CD14-positive monocyte (primary cell): ENCODE data around the gene SLC6A1. TPM values are rescaled to one million over a fixed set of nuclear protein-coding genes. Genes with fewer than 3 reads are reported as not detected.

Experiments
- DNase-seq, 3 donors: peaks; one replicate each; pipeline ENCODE4 v3.0.0-alpha.2; 2011 to 2022
- H2AFZ ChIP-seq: 2 replicates; pipeline ENCODE4 v1.6.0; 2012; ENCODE audit warnings: mild to moderate bottlenecking, low read depth, low read length, inconsistent platforms; ENCODE audit not compliant: insufficient read depth, poor library complexity, severe bottlenecking
- H3K27ac ChIP-seq, 2 donors: 1 replicate in 1 of 2; 2 replicates in 1 of 2; pipeline ENCODE4 v1.5.1; 2012 to 2013; ENCODE audit warnings: low read length in 2 of 2, control low read depth in 1 of 2, inconsistent platforms in 1 of 2, low read depth in 1 of 2, mild to moderate bottlenecking in 1 of 2
- H3K27me3 ChIP-seq, 2 donors: one replicate each; pipeline versions ENCODE4 v1.6.0 to v1.6.1; 2011 to 2013; ENCODE audit warnings: low read length in 2 of 2; ENCODE audit not compliant: control insufficient read depth in 2 of 2, insufficient read depth in 2 of 2
- H3K36me3 ChIP-seq, 2 donors: replicated peaks in 1 of 2; 1 replicate in 1 of 2; 2 replicates in 1 of 2; pipeline versions ENCODE4 v1.5.1 to v1.6.1; 2012 to 2013; ENCODE audit warnings: low read length in 2 of 2, control low read depth in 1 of 2, inconsistent platforms in 1 of 2, mild to moderate bottlenecking in 1 of 2; ENCODE audit not compliant: insufficient read depth in 2 of 2, control insufficient read depth in 1 of 2
- H3K4me1 ChIP-seq, 2 donors: 1 replicate in 1 of 2; 2 replicates in 1 of 2; pipeline versions ENCODE4 v1.5.1 to v1.6.1; 2012 to 2013; ENCODE audit warnings: low read length in 2 of 2, control low read depth in 1 of 2, inconsistent platforms in 1 of 2, mild to moderate bottlenecking in 1 of 2, moderate library complexity in 1 of 2; ENCODE audit not compliant: insufficient read depth in 2 of 2, control insufficient read depth in 1 of 2
- H3K4me2 ChIP-seq: replicated peaks from 2 replicates; pipeline ENCODE3; 2012; ENCODE audit warnings: low read length, moderate library complexity, mild to moderate bottlenecking; ENCODE audit not compliant: poor library complexity, severe bottlenecking; ENCODE audit errors: extremely low read depth
- H3K4me3 ChIP-seq, 3 experiments: fragments of 200-600 bp in 1 of 3; sonication (generic) in 1 of 3; replicated peaks in 1 of 3; 1 replicate in 2 of 3; 2 replicates in 1 of 3; pipeline ENCODE4 v1.5.1; 2011 to 2013; ENCODE audit warnings: low read length in 3 of 3, mild to moderate bottlenecking in 3 of 3, control low read depth in 2 of 3, low read depth in 2 of 3, inconsistent platforms in 1 of 3, moderate library complexity in 1 of 3
- H3K79me2 ChIP-seq: 2 replicates; pipeline ENCODE4 v1.6.0; 2012; ENCODE audit warnings: mild to moderate bottlenecking, control low read depth, inconsistent platforms, low read length, moderate library complexity; ENCODE audit not compliant: insufficient read depth
- H3K9ac ChIP-seq: 2 replicates; pipeline ENCODE4 v1.6.0; 2017; ENCODE audit warnings: low read length, mild to moderate bottlenecking; ENCODE audit not compliant: insufficient read depth, poor library complexity, severe bottlenecking
- H3K9me3 ChIP-seq, 2 donors: replicated peaks in 1 of 2; 1 replicate in 1 of 2; 2 replicates in 1 of 2; pipeline versions ENCODE4 v1.5.1 to v1.6.1; 2012 to 2013; ENCODE audit warnings: low read length in 2 of 2, control low read depth in 1 of 2; ENCODE audit not compliant: control insufficient read depth in 1 of 2, insufficient read depth in 1 of 2
- H4K20me1 ChIP-seq: 2 replicates; pipeline ENCODE4 v1.6.0; 2012; ENCODE audit warnings: mild to moderate bottlenecking, low read length, control low read depth, moderate library complexity; ENCODE audit not compliant: insufficient read depth
- H3K27ac Mint-ChIP-seq, 7 donors: one replicate each; pipeline ENCODE4 v1.8.0; 2020; ENCODE audit warnings: mild to moderate bottlenecking in 7 of 7, mixed read lengths in 7 of 7, moderate library complexity in 6 of 7, inconsistent platforms in 2 of 7
- H3K27me3 Mint-ChIP-seq, 3 donors: one replicate each; pipeline ENCODE4 v1.8.0; 2021 to 2022; ENCODE audit warnings: low read depth in 3 of 3, mild to moderate bottlenecking in 3 of 3, mixed read lengths in 3 of 3, moderate library complexity in 3 of 3, inconsistent platforms in 1 of 3
- H3K36me3 Mint-ChIP-seq, 2 donors: one replicate each; pipeline ENCODE4 v1.8.0; 2020; ENCODE audit warnings: mixed read lengths in 2 of 2, inconsistent platforms in 1 of 2, mild to moderate bottlenecking in 1 of 2
- H3K4me1 Mint-ChIP-seq: one replicate; pipeline ENCODE4 v1.8.0; 2020; ENCODE audit warnings: mild to moderate bottlenecking, mixed read lengths
- H3K4me3 Mint-ChIP-seq, 2 donors: one replicate each; pipeline ENCODE4 v1.8.0; 2020; ENCODE audit warnings: mild to moderate bottlenecking in 2 of 2, mixed read lengths in 2 of 2, moderate library complexity in 1 of 2
- H3K9me3 Mint-ChIP-seq, 7 donors: one replicate each; pipeline ENCODE4 v1.8.0; 2020 to 2022; ENCODE audit warnings: mixed read lengths in 7 of 7, mild to moderate bottlenecking in 6 of 7, moderate library complexity in 6 of 7, inconsistent platforms in 2 of 7
- WGBS: methylation state at CpG from one replicate; pipeline ENCODE4 v1.1.5; 2013; ENCODE audit warnings: missing lambda C conversion rate; ENCODE audit not compliant: insufficient coverage; 5-methylcytosine and 5-hydroxymethylcytosine counted together
- intact Hi-C, 2 donors: fragments of 100-400 bp; cut with micrococcal nuclease; formaldehyde crosslinking; loops; one replicate each; pipeline versions ENCODE4 v1.15.0 to v1.15.1; 2023
- polyA plus RNA-seq, 3 donors: library from polyadenylated mRNA; depleted of rRNA in 1 of 3; unstranded in 2 of 3; stranded (reverse) in 1 of 3; fragments of 300-500 nt in 2 of 3; fragments of >200 nt in 1 of 3; fragmentation: Illumina TruSeq in 2 of 3; gene quantifications; 1 replicate in 2 of 3; 2 replicates in 1 of 3; pipeline ENCODE4 v1.2.3, GENCODE V29; 2012 to 2021
- TF ChIP-seq, protein P1 (sequence below): fragments of 200-600 bp; IDR thresholded peaks from one replicate; pipeline ENCODE4 v1.8.0; 2022; ENCODE audit warnings: antibody characterized with exemption, mild to moderate bottlenecking

The SLC6A1 gene
- polyA plus RNA-seq, 3 donors, result not detected

DNA sequence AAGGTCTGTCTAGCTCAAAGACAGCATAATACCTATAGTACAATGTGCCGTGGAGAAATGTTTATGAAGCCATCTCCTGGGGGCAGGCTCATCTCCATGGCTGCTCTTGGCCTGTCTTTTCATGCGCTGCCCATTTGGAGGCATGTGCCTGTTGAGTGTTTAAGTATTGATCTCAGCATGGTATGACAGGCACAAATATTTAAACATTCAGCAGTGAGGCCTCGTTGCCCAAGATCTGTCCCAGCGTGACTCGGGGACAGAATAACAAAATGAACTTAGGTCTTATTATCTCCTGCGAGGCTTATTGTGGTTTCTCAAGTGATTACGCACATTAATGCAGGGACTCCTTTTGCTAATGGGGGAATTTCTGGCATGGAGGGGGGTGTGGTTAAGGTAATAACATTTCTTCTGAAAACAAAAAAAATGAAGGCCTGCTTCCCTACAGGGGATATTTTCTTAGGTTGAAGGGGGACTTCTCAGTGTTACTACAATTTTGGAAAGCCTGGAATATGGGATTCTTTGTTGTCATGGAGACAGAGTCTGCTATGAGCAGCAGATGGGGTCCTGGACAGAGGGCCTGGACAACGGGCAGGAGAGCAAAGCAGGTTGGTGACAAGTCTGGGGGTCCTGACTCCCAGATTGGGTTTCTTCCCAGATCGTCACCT, 4.4 kb upstream of the SLC6A1 start:
- no peak overlapping the region for H3K4me3 ChIP-seq
- no peak overlapping the region for H3K9ac ChIP-seq
- no peaks in the 10 kb centered on the region for H3K36me3 ChIP-seq
- no peak for DNase-seq
- no peak overlapping the region for H3K4me2 ChIP-seq
- no peaks in the 10 kb centered on the region for H4K20me1 ChIP-seq
- Mint-ChIP-seq H3K9me3 (peaks cover 0 to 9% (median 2%) of the 10 kb centered on the region in 7 donors), H3K27me3 (peaks cover 34 to 46% (median 42%) of the 10 kb centered on the region in 3 donors), H3K4me3 (no peak overlapping the region), H3K27ac (no peak overlapping the region), H3K36me3 (peaks cover 0 to 4% of the 10 kb centered on the region in 2 donors), H3K4me1 (peaks cover 3% of the 10 kb centered on the region)
- peaks cover 0 to 10% of the 10 kb centered on the region in 2 donors for H3K9me3 ChIP-seq
- no peaks in the 10 kb centered on the region for H3K4me1 ChIP-seq
- H2AFZ ChIP-seq, result no peak overlapping the region
- peaks cover 25 to 29% of the 10 kb centered on the region in 2 donors for H3K27me3 ChIP-seq
- WGBS, result 96% methylated on average over 6 of the region's 9 CpGs
- no peak overlapping the region for H3K27ac ChIP-seq
- TF ChIP-seq, protein P1, sequence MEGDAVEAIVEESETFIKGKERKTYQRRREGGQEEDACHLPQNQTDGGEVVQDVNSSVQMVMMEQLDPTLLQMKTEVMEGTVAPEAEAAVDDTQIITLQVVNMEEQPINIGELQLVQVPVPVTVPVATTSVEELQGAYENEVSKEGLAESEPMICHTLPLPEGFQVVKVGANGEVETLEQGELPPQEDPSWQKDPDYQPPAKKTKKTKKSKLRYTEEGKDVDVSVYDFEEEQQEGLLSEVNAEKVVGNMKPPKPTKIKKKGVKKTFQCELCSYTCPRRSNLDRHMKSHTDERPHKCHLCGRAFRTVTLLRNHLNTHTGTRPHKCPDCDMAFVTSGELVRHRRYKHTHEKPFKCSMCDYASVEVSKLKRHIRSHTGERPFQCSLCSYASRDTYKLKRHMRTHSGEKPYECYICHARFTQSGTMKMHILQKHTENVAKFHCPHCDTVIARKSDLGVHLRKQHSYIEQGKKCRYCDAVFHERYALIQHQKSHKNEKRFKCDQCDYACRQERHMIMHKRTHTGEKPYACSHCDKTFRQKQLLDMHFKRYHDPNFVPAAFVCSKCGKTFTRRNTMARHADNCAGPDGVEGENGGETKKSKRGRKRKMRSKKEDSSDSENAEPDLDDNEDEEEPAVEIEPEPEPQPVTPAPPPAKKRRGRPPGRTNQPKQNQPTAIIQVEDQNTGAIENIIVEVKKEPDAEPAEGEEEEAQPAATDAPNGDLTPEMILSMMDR, result no peak
- H3K79me2 ChIP-seq, result no peaks in the 10 kb centered on the region
- intact Hi-C loops, result no loop called here

DNA sequence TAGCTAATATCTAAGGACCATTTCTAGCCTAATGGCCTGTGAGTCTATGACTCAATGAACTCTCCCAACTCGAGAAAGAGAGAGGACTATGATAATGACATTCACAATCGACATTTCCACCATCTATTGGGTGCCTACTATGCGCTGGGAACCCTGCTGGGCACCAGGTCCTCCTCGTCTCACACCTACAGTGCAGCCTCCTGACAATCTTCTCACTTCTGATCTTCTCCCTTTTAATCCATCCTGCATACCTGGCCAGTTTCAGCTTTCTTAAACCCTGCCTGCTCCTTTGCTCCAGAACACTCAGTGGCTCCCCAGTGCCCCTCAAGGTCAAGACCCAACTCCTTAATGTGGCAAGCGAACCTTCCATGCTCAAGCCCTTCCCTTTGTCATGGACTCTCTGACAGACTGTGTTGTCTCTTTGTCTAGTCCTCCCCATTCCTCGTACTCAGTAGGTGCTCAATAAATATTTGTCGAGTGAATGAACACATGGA, 3.5 kb upstream of the SLC6A1 start:
- H3K4me3 ChIP-seq, result no peak overlapping the region
- DNase-seq, result no peak
- H3K9ac ChIP-seq, result no peak overlapping the region
- H3K4me1 ChIP-seq, result no peaks in the 10 kb centered on the region
- no peak overlapping the region for H2AFZ ChIP-seq
- H3K79me2 ChIP-seq, result no peaks in the 10 kb centered on the region
- no peak overlapping the region for H3K4me3 Mint-ChIP-seq
- peaks cover 3% of the 10 kb centered on the region for H3K4me1 Mint-ChIP-seq
- H4K20me1 ChIP-seq, result no peaks in the 10 kb centered on the region
- TF ChIP-seq, protein P1, result no peak
- no peak overlapping the region for H3K27ac Mint-ChIP-seq
- 100% methylated on average over 1 of the region's 7 CpGs for WGBS
- H3K9me3 ChIP-seq, result peaks cover 0 to 10% of the 10 kb centered on the region in 2 donors
- H3K27me3 ChIP-seq, result peaks cover 27 to 38% of the 10 kb centered on the region in 2 donors
- intact Hi-C loops, result no loop called here
- H3K36me3 ChIP-seq, result no peaks in the 10 kb centered on the region
- peaks cover 39 to 53% (median 48%) of the 10 kb centered on the region in 3 donors for H3K27me3 Mint-ChIP-seq
- H3K36me3 Mint-ChIP-seq, result peaks cover 0 to 4% of the 10 kb centered on the region in 2 donors
- H3K9me3 Mint-ChIP-seq, result peaks cover 0 to 9% (median 2%) of the 10 kb centered on the region in 7 donors
- no peak overlapping the region for H3K27ac ChIP-seq
- no peak overlapping the region for H3K4me2 ChIP-seq
